22Rv1 (cell line): ENCODE data around the gene BPIFA3.
A peak's percentile ranks its signal among the peaks of the same experiment; 100 is the strongest.

Experiments used
- H3K27ac ChIP-seq: fragments of 450-650 bp; 2 replicates; pipeline ENCODE4 v1.5.1; 2017
- CTCF ChIP-seq: fragments of 450-650 bp; IDR thresholded peaks from 2 replicates; pipeline ENCODE4 v1.5.1; 2017; ENCODE audit warnings: mild to moderate bottlenecking
- ZFX ChIP-seq: fragments of 450-650 bp; IDR thresholded peaks from 2 replicates; pipeline ENCODE4 v1.6.1; 2017; ENCODE audit warnings: antibody characterized with exemption, borderline replicate concordance

The BPIFA3 gene

GRCh38 chr20:33211817-33212424 is 5.2 kb upstream of the BPIFA3 start:
- TF ChIP-seq ZFX (no peak), CTCF (peak; percentile 83)
- no peak overlapping the region for H3K27ac ChIP-seq

GRCh38 chr20:33224399-33224798 is 7.2 kb downstream of the BPIFA3 start:
- TF ChIP-seq ZFX, result no peak
- TF ChIP-seq CTCF, result no peak

GRCh38 chr20:33229843-33230242 is 12.7 kb downstream of the BPIFA3 start:
- no peak overlapping the region for H3K27ac ChIP-seq

More at GRCh38 chr20:33224399-33224798, 7.2 kb downstream of the BPIFA3 start:
- no peak overlapping the region for H3K27ac ChIP-seq

GRCh38 chr20:33231237-33231636 is 14.1 kb downstream of the BPIFA3 start:
- no peak overlapping the region for H3K27ac ChIP-seq
- no peak for TF ChIP-seq CTCF
- TF ChIP-seq ZFX, result no peak

More at GRCh38 chr20:33229843-33230242, 12.7 kb downstream of the BPIFA3 start:
- TF ChIP-seq ZFX (no peak), CTCF (no peak)

- TF ChIP-seq CTCF, result no peak
- no peak for TF ChIP-seq ZFX
- no peak overlapping the region for H3K27ac ChIP-seq
Observed at GRCh38 chr20:33232486-33233072, 15.4 kb downstream of the BPIFA3 start.

GRCh38 chr20:33233129-33233774 is 16.1 kb downstream of the BPIFA3 start:
- no peak overlapping the region for H3K27ac ChIP-seq
- TF ChIP-seq CTCF (no peak), ZFX (no peak)

GRCh38 chr20:33234050-33234449 is 16.9 kb downstream of the BPIFA3 start:
- TF ChIP-seq CTCF, result no peak
- no peak overlapping the region for H3K27ac ChIP-seq
